Forelimb muscle (tissue), 1 donor: Measurements from ENCODE around the gene GRHPR. TPM values are rescaled to one million over a fixed set of nuclear protein-coding genes. Genes with fewer than 3 reads are reported as not detected.

Experiments used
- DNase-seq: peaks from one replicate; pipeline ENCODE4 v3.0.0-alpha.2; 2013; ENCODE audit warnings: low read depth
- polyA plus RNA-seq: library from polyadenylated mRNA; unstranded; fragments of 120-200 nt; gene quantifications from one replicate; pipeline ENCODE4 v1.2.1, GENCODE V29; 2013; ENCODE audit not compliant: insufficient read length

GRHPR gene
- polyA plus RNA-seq, 1 donor: 124 TPM

- DNase-seq: no peak
Measured at GRCh38 chr9:37398464-37399025, 24.0 kb upstream of the GRHPR start.

GRCh38 chr9:37399336-37399735, 23.2 kb upstream of the GRHPR start:
- no peak for DNase-seq

- DNase-seq: no peak
Measured at GRCh38 chr9:37404590-37404989, 17.9 kb upstream of the GRHPR start.

- DNase-seq: no peak
Measured at GRCh38 chr9:37405350-37405749, 17.1 kb upstream of the GRHPR start.

- DNase-seq: no peak
Measured at GRCh38 chr9:37405764-37406380, 16.6 kb upstream of the GRHPR start.

- no peak for DNase-seq
Measured at GRCh38 chr9:37406603-37407401, 15.7 kb upstream of the GRHPR start.

GRCh38 chr9:37407468-37407867, 15.0 kb upstream of the GRHPR start:
- no peak for DNase-seq

GRCh38 chr9:37408933-37409710, 13.4 kb upstream of the GRHPR start:
- DNase-seq: no peak

GRCh38 chr9:37410354-37410861, 12.1 kb upstream of the GRHPR start:
- DNase-seq: no peak

GRCh38 chr9:37410969-37411785, 11.3 kb upstream of the GRHPR start:
- DNase-seq: no peak

- DNase-seq: no peak
Measured at GRCh38 chr9:37412431-37413151, 9.9 kb upstream of the GRHPR start.

- no peak for DNase-seq
Measured at GRCh38 chr9:37413311-37413710, 9.2 kb upstream of the GRHPR start.

- DNase-seq: no peak
Measured at GRCh38 chr9:37414503-37414943, 8.0 kb upstream of the GRHPR start.

- DNase-seq: no peak
Measured at GRCh38 chr9:37415011-37415719, 7.3 kb upstream of the GRHPR start.

GRCh38 chr9:37417252-37417803, 5.2 kb upstream of the GRHPR start:
- DNase-seq: no peak

GRCh38 chr9:37417857-37418618, 4.5 kb upstream of the GRHPR start:
- no peak for DNase-seq

GRCh38 chr9:37419204-37419603, 3.3 kb upstream of the GRHPR start:
- no peak for DNase-seq
